SJSA1 (cell line): ENCODE data around the gene ANXA11. TPM values are rescaled to one million over a fixed set of nuclear protein-coding genes. Genes with fewer than 3 reads are reported as not detected.
"Not testable (repeated sequence)": the region's sequence is repeated elsewhere in the genome, so short reads cannot be mapped to it uniquely, and the experiment has no call there.

Experiments used
- DNase-seq, 2 experiments: peaks; one replicate each; pipeline ENCODE4 v3.0.0-alpha.2; 2015 to 2020; ENCODE audit warnings: low spot score in 2 of 2, low read depth in 1 of 2
- H3K27ac ChIP-seq: fragments of 250-450 bp; sonication (Bioruptor Pico); 2 replicates; pipeline ENCODE4 v1.5.1; 2020; ENCODE audit warnings: mild to moderate bottlenecking, moderate library complexity
- H3K27me3 ChIP-seq: fragments of 250-450 bp; sonication (Bioruptor Pico); replicated peaks from 2 replicates; pipeline ENCODE4 v1.5.1; 2020; ENCODE audit warnings: mild to moderate bottlenecking, moderate library complexity
- H3K36me3 ChIP-seq: fragments of 250-450 bp; sonication (Bioruptor Pico); 2 replicates; pipeline ENCODE4 v1.5.1; 2020; ENCODE audit warnings: mild to moderate bottlenecking
- H3K4me1 ChIP-seq: fragments of 250-450 bp; sonication (Bioruptor Pico); replicated peaks from 2 replicates; pipeline ENCODE4 v1.6.1; 2021; ENCODE audit warnings: mild to moderate bottlenecking
- H3K4me3 ChIP-seq: fragments of 250-450 bp; sonication (Bioruptor Pico); 2 replicates; pipeline ENCODE4 v1.5.1; 2020; ENCODE audit warnings: mild to moderate bottlenecking
- H3K9me3 ChIP-seq: fragments of 250-450 bp; sonication (Bioruptor Pico); replicated peaks from 2 replicates; pipeline ENCODE4 v1.5.1; 2020; ENCODE audit warnings: mild to moderate bottlenecking
- total RNA-seq: library from RNA; depleted of rRNA; stranded (reverse); fragments of >200 nt; shearing (Covaris generic); gene quantifications from 2 replicates; pipeline ENCODE4 v1.2.3, GENCODE V29; 2014

ANXA11 gene
- total RNA-seq, 1 experiment from 2014 or later, result 114 TPM

- Histone ChIP-seq H3K27me3 (no peaks in the 10 kb centered on the region), H3K4me3 (peak overlapping the region; percentile 97; the same call in 1 of the 2 replicates), H3K36me3 (peaks cover 25% of the 10 kb centered on the region), H3K27ac (no peak overlapping the region), H3K4me1 (peaks cover 42% of the 10 kb centered on the region), H3K9me3 (no peaks in the 10 kb centered on the region)
- DNase-seq, result peak; percentile 60 to 71
Observed at GRCh38 chr10:80202934-80203834, 2.2 kb downstream of the ANXA11 start.

- DNase-seq, H3K27ac ChIP-seq, H3K4me3 ChIP-seq, H3K9me3 ChIP-seq, H3K27me3 ChIP-seq: not testable (repeated sequence)
- Histone ChIP-seq H3K4me1 (peaks cover 35% of the 10 kb centered on the region), H3K36me3 (peaks cover 25% of the 10 kb centered on the region)
Observed at GRCh38 chr10:80202530-80202929, 2.8 kb downstream of the ANXA11 start.

DNA sequence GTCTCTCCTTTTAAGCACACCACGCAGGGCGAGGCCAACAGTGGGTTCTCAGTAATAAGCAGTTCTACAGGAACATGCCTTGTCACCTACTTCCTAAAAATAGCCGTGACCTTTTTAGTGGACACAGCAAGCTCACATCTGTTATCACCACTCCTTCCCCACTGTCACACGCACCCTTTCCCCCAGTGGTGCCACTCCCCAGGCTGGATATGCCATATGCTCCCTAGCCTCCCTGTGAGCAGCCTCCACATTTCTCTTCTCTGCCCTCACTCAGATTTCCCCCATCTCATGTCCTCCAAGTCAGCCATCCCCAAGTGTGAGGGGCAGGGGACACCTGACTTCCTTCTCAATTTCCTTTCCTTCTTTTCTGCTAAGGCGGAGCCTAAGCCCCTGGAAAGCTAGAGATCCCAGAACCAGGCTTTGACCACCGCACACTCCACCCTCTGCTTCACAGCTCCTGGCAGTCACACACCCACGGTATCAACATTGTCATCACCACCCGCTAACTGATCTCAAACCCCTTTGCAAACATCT, 3.7 kb downstream of the ANXA11 start:
- H3K9me3 ChIP-seq, result no peaks in the 10 kb centered on the region
- no peak overlapping the region for H3K27ac ChIP-seq
- H3K27me3 ChIP-seq, result no peaks in the 10 kb centered on the region
- H3K36me3 ChIP-seq, result peaks cover 25% of the 10 kb centered on the region
- H3K4me3 ChIP-seq, result no peak overlapping the region
- peaks cover 27% of the 10 kb centered on the region for H3K4me1 ChIP-seq
- DNase-seq, result no peak

GRCh38 chr10:80200687-80201086, 4.7 kb downstream of the ANXA11 start:
- Histone ChIP-seq H3K4me3 (no peak overlapping the region), H3K27ac (no peak overlapping the region), H3K9me3 (no peaks in the 10 kb centered on the region), H3K36me3 (peaks cover 25% of the 10 kb centered on the region), H3K27me3 (no peaks in the 10 kb centered on the region), H3K4me1 (peaks cover 23% of the 10 kb centered on the region)
- DNase-seq, result no peak

DNA sequence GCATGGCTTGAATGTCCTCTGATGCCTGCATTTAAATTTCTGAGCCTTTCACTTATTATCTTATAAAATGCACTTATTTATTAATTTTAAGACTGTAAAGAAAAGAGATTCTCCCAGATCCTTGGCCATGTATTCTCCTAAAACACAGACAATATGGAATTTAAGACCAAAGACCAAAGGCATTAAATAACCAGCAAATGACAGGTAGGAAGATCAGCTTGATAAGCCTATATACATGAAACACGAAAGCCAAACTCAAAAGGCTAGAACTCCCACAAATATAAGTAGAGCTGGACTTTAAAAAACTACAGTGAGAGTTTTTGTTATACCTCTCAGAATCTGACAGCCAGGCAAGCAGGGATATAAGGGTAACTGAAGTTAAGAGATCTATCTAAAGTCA, 5.1 kb downstream of the ANXA11 start:
- H3K36me3 ChIP-seq, result peaks cover 23% of the 10 kb centered on the region
- no peak overlapping the region for H3K27ac ChIP-seq
- H3K27me3 ChIP-seq, result no peaks in the 10 kb centered on the region
- peaks cover 21% of the 10 kb centered on the region for H3K4me1 ChIP-seq
- H3K9me3 ChIP-seq, result no peaks in the 10 kb centered on the region
- no peak overlapping the region for H3K4me3 ChIP-seq
- no peak for DNase-seq

GRCh38 chr10:80199828-80200227, 5.5 kb downstream of the ANXA11 start:
- Histone ChIP-seq H3K36me3 (peaks cover 19% of the 10 kb centered on the region), H3K27ac (no peak overlapping the region), H3K4me3 (no peak overlapping the region), H3K9me3 (no peaks in the 10 kb centered on the region), H3K4me1 (peaks cover 21% of the 10 kb centered on the region), H3K27me3 (no peaks in the 10 kb centered on the region)
- no peak for DNase-seq

GRCh38 chr10:80197972-80198916, 7.1 kb downstream of the ANXA11 start:
- Histone ChIP-seq H3K27me3 (no peaks in the 10 kb centered on the region), H3K27ac (no peak overlapping the region), H3K9me3 (no peaks in the 10 kb centered on the region), H3K4me3 (no peak overlapping the region), H3K36me3 (peaks cover 16% of the 10 kb centered on the region), H3K4me1 (peaks cover 9% of the 10 kb centered on the region)
- no peak for DNase-seq

- no peak overlapping the region for H3K4me3 ChIP-seq
- peaks cover 16% of the 10 kb centered on the region for H3K36me3 ChIP-seq
- H3K27ac ChIP-seq, result no peak overlapping the region
- no peak for DNase-seq
- H3K9me3 ChIP-seq, result no peaks in the 10 kb centered on the region
- peaks cover 6% of the 10 kb centered on the region for H3K4me1 ChIP-seq
- H3K27me3 ChIP-seq, result no peaks in the 10 kb centered on the region
Observed at GRCh38 chr10:80196950-80197315, 8.4 kb downstream of the ANXA11 start.

- Histone ChIP-seq H3K36me3 (peaks cover 16% of the 10 kb centered on the region), H3K9me3 (no peaks in the 10 kb centered on the region), H3K27ac (no peak overlapping the region), H3K27me3 (no peaks in the 10 kb centered on the region), H3K4me1 (peaks cover 6% of the 10 kb centered on the region), H3K4me3 (no peak overlapping the region)
- DNase-seq, result no peak
Observed at GRCh38 chr10:80196270-80196949, 8.9 kb downstream of the ANXA11 start.

DNA sequence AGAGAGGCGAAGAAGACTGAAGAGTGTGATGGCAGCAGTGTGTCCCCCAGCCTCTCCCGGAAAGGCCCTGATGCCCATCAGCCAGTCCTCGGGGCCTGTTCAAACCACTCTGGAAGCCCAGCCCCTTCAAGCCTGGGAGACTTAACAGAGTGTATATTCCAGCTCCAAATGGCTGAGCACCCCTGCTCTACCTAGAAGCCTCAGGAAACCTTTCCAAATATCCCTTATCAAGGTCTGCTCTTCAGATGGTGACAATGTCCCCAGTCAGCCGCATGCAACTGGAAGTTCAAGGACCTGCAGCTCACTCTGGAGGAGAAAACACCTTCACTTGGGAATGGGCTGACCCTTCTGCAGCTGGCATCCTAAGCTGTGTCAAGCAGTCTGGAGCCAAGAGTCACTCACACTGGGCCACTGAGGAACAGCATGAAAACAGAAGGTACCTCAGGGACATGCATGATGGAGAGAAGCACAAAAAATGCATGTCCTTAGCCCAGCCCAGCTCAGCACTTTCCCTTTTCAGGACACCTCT, 10.2 kb downstream of the ANXA11 start:
- no peak for DNase-seq
- Histone ChIP-seq H3K4me1 (peaks cover 6% of the 10 kb centered on the region), H3K27ac (no peak overlapping the region), H3K36me3 (peaks cover 4% of the 10 kb centered on the region; the same call in 1 of the 2 replicates), H3K9me3 (no peaks in the 10 kb centered on the region), H3K4me3 (no peak overlapping the region), H3K27me3 (no peaks in the 10 kb centered on the region)

GRCh38 chr10:80194373-80195045, 10.8 kb downstream of the ANXA11 start:
- H3K36me3 ChIP-seq, result no peaks in the 10 kb centered on the region; the same call in 1 of the 2 replicates
- H3K27me3 ChIP-seq, result no peaks in the 10 kb centered on the region
- H3K4me1 ChIP-seq, result peaks cover 6% of the 10 kb centered on the region
- no peak overlapping the region for H3K4me3 ChIP-seq
- no peak overlapping the region for H3K27ac ChIP-seq
- DNase-seq, result no peak
- no peaks in the 10 kb centered on the region for H3K9me3 ChIP-seq

DNA sequence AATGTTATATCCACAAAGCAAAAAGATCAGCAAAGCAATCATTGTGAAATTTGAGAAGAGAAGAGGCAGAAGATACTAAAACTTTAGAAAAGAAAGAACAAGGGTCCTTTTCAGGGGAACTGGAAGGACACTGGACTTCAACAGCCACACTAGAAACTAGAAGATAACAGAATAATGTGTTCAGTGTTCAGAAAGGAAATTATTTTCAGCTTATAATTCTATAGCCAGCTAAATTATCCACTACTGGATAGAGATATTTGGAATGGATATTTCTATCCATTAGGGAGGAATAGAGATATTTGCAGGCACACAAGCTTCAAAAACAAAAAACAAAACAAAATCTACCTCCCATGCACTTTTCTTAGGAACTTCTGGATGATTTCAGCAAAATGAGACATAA, 12.8 kb downstream of the ANXA11 start:
- Histone ChIP-seq H3K27ac (no peak overlapping the region), H3K9me3 (no peaks in the 10 kb centered on the region)

More for the DNA sequence above, 12.8 kb downstream of the ANXA11 start:
- H3K36me3 ChIP-seq, result no peaks in the 10 kb centered on the region; the same call in 1 of the 2 replicates
- peaks cover 6% of the 10 kb centered on the region for H3K4me1 ChIP-seq
- no peak for DNase-seq
- H3K4me3 ChIP-seq, result no peak overlapping the region
- no peaks in the 10 kb centered on the region for H3K27me3 ChIP-seq
